ENCODE results near the gene KRTAP2-1.
A peak's percentile ranks its signal among the peaks of the same experiment; 100 is the strongest.
"Not testable (repeated sequence)": the region's sequence is repeated elsewhere in the genome, so short reads cannot be mapped to it uniquely, and the experiment has no call there.

KRTAP2-1 gene

DNA sequence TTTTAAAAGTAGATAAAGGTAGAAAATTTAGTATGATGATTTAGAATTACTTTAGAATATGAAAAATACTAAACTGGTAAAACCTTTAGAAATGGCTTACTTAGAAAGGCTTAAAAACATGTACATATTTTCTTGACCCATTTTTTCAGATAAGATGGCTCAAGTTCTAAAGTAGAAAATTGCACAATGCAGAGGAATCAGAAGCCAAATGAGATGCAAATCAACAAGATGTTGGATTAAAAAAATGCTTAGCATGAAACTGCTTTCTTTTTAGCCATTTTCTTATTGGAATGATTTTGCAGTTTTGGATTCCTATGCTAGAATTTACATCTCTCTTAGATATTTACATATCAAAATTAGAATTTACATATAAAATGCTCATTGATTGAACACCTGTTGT is 36.7 kb downstream of the KRTAP2-1 start:
- DNase-seq: no peak

- DNase-seq: no peak
Observed at GRCh38 chr17:41009936-41010335, 37.2 kb downstream of the KRTAP2-1 start.

- no peak for DNase-seq
Observed at GRCh38 chr17:41009301-41009760, 37.8 kb downstream of the KRTAP2-1 start.

GRCh38 chr17:41008811-41009210 is 38.3 kb downstream of the KRTAP2-1 start, which contains the start of gene KRTAP3-1:
KRTAP3-1 (minus strand) TSS chr17:41009128; CDS start chr17:41009074, 54 bp downstream.
- DNase-seq: peak; percentile 85

DNA sequence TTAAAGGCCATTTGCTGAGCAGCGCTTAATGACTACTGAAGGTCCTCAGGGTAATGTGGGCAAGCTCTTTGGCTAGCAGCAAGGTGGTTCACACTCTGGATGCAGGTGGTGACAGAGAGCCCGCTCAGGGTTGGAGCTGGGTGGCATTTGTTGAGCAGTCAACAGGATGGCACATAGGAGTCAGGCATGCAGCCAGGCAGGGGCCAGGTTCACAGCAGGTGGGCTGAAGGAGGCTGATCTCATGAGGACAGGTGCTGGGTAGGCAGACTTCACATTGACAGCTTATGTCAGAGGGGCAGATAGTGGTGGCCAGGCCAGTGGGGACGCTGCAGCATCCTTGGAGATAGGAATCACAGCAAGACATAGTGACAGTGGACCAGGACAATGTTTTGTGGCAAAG is 42.7 kb downstream of the KRTAP2-1 start:
- DNase-seq: peak; percentile 82

DNA sequence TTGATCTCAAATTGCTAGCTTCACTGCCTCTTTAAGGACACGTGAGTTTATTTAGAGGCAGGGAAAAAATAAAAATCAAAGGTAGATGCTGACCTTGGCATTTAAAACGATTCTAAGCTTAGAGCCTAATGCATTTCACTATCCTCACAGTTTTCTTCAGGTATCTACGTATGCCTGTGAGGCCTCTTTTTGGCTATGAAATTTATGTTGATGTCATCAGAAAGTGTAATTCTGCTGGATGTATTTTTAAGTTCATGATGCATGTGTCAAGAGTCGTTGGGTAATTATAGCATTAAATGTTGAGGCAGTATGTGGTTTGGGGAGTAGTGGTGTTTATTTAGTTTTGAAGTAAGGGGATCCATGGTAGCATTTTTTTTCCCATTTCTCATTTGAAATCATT is 43.2 kb downstream of the KRTAP2-1 start:
- no peak for DNase-seq

DNA sequence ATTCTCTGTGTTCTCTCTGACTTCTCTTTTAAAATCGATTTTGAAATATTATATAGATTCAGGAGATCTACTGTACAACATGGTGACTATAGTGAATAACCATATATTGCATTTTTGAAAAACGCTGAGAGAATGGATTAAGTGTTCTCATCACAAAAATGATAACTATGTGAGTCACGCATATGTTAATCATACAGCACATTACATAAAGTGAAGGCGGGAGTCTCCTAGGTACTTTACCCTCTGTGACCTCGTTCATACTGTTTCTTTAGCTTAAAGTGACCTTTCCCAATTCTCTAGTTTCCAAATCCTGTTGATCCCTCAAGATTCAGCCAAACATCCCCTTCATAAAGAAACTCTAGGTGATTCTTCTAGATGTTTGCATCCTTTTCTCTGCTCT is 44.3 kb downstream of the KRTAP2-1 start:
- no peak for DNase-seq

DNA sequence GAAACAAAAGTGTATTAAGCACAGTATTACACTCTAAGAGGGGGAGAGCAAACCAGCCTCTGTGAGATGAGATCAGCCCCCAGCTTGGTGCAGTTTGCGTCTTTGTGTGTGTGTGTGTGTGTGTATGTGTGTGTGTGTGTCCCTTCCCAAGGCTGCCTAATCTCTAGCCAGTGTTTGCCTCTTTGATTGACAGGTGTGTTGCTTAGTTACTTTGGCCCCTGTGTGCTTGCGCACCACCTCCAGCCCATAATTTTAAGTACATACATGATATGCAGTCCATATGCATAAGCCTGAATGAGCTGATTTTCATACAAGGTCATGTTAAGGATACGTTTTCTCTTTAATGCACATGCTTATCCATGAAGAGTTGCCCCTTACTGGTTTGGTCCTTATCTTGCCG is 45.3 kb downstream of the KRTAP2-1 start:
- DNase-seq: no peak

DNA sequence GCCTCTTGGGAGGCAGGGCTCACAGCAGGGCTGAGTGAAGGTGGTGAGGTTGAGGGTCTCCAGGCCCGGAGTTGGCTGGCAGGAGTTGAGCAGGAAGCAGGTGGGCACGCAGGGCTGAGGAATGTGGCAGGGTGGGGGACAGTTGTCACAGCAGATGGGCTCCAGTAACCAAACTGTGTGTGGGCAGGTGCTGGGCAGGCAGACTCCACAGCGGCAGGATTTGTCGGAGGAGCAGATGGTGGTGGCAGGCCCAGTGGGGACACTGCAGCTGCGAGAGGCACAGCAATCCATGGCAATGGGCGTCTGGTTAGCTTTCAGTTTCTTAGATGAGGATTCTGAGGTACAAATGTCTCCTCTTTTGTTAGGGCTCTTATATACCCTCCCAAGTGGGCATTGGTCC is 47.6 kb downstream of the KRTAP2-1 start, which contains the start of gene KRTAP3-2:
Gene KRTAP3-2, minus strand, starts transcription at position 344 of the 400 bp plus-strand sequence. Its CDS starts 53 bp downstream, at position 291.
- not testable (repeated sequence) for DNase-seq

GRCh38 chr17:40997361-40997760 is 49.8 kb downstream of the KRTAP2-1 start:
- DNase-seq: no peak

- DNase-seq: no peak
Observed at GRCh38 chr17:40996829-40997228, 50.3 kb downstream of the KRTAP2-1 start.
